SKM-1 (cell line): Measurements from ENCODE around the gene HBP1.
"Not testable (repeated sequence)": the region's sequence is repeated elsewhere in the genome, so short reads cannot be mapped to it uniquely, and the experiment has no call there.

Experiments used
- DNase-seq: peaks from one replicate; lab custom pipeline; 2025; ENCODE audit not compliant: unreplicated experiment; lab: John Stamatoyannopoulos, UW

Gene HBP1

DNA sequence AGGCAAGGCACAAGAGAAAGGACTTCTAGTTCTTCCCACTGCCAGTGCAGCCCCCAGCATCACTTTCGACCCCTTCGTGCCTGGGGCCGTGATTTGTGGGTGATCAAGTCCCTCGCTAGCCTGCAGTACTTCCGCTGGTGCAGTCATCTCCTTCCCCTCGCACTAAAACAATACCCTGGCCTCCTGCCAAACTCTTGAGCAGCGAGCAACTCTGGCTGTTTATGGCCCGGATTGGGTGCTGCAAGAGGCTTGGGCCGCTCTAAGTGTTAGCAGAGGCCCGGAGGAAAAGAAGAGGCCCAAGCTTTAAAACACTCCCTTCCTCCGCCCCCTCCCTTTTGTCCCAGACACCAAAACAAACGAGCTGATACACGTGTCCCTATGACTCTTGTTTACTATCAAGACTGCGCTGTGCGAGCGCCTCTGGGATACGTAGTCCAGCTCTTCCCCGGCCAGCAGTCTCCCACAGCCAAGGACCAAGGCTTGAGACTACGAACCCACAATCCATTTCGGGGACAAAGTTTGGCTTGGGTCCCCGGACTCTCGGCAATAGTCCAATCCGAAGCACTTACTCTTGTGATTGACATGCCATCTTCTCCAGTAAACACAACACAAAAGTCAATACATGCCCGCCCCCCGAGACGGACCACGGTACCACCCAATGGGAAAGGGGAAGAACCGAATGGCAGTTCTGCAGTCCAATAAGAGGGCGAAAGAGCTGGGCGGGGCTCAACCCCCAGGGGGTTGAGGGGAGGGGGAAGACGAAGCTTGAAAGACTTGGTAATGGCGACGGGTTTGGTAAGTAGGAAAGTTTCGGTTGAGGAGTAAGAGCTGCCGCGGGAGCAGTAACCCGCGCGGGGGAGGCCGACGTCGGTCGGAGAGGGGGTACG, at the start of gene HBP1:
HBP1 (plus strand) TSS at position 771 of the 887 bp plus-strand sequence. CDS start 10,891 bp downstream, outside the sequence.
- peak; percentile 97 for DNase-seq

DNA sequence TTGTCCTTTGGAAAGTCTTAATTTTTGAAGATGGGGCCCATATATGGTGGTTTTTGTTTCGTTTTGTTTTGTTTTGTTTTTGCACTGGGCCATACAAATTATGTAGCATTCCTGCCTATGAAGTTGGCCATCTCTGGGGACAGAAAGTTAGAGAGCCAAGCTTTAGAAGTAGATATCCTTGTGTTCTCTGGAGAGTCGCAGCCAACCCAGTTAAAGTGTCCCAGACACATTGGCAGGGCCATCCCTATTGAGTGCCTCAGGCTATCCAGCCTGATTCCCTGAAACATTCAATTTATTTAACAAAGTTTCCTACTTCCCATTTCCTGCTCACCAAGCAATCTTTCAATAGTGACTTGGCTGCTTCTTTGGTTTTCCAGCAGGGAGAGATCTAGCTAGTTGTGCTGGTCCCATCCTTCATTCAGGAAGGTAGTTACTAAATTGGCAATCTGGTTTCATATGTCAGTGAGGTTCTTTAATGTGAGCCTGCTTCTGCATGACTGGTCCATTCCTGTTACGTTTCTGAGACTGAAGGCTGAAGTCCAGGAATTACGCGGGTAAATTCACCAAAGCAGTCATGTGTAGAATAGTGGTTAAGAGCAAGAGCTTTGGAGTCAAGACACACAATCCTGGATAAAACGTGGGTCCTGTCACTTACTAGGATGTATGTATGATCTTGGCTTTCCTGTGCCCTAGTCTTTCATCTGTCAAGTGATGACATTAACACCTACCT, 49.3 kb upstream of the HBP1 start:
- no peak for DNase-seq

- DNase-seq: no peak
Measured at GRCh38 chr7:107122486-107122911, 46.3 kb upstream of the HBP1 start.

DNA sequence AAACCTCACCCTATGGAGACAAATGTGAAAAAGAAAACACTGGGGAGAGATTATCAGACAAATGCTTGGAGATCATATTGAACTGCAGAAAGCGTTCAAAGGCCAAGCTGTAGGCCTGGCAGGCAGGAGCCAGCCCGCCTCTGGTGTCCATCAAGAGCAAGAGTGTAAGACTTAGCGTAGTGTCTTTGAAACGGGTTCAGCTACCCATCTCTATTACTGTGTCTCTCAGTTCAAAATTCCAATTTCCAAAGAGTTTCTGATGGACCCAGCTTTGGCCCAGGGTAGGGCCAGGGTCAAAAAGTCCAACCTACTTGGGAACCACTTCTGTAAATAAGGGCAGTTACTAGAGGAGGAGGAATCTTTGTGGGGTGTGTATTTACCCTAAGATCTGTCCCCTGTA, 45.4 kb upstream of the HBP1 start:
- no peak for DNase-seq

DNA sequence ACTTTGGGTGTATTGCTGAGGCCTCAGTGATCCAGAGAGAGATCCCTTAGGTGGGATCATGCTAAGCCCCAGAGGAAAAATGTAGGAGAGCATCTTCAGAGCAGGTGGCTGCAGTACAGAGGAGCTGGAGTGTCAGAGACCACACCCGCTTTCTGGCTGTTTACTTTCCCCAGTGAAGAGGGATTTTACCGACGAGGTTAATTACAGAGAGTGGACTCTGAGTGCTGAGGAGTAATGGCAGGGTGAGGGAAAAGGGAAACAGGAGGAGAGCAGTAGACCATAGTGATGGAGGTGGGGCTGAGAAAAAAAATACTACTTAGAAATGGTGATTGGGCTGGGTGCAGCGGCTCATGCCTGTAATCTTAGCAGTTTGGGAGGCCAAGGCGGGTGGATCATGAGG, 43.3 kb upstream of the HBP1 start:
- DNase-seq: no peak

DNA sequence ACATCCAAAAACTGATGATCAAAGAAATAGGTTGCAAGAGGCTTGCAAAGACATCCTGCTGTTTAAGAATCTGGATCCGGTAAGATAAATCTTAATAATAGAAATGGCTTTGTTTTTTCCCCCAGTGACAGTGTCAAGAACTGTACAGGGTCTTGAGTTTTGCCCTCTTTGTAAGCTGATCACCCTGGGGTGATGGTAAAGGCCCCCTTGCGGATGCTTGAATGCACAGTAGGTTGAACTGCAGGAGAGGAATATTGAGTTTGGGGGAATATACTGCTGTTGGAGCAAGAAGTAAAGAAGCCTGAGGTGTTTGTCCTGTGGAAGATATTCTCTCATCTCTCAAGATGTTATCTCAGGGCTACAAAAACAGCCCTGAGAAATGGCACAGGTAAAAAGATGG, 40.6 kb upstream of the HBP1 start:
- no peak for DNase-seq

- no peak for DNase-seq
Measured at GRCh38 chr7:107128748-107129147, 40.1 kb upstream of the HBP1 start.

GRCh38 chr7:107130487-107131220, 38.1 kb upstream of the HBP1 start:
- DNase-seq: no peak

DNA sequence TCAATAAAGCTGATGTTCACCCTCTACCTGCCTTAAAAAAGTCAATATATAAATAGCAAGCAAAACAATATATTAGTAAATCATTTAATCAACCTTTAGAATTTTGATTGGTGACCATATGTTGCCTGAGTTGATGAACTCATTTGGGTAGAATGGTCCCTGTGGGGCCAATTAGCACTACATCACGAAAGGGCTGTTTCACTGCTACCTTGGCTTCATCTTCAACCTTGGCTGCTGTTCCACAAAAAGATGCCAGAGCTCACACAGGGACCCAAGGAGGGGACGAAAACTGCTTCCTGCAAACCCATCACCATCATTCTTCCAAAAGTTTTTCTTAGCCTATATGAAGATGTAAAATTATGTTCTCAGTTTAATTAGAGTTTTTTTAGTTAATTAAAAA, 35.4 kb upstream of the HBP1 start:
- DNase-seq: no peak

GRCh38 chr7:107138696-107139420, 29.9 kb upstream of the HBP1 start:
- no peak for DNase-seq

DNA sequence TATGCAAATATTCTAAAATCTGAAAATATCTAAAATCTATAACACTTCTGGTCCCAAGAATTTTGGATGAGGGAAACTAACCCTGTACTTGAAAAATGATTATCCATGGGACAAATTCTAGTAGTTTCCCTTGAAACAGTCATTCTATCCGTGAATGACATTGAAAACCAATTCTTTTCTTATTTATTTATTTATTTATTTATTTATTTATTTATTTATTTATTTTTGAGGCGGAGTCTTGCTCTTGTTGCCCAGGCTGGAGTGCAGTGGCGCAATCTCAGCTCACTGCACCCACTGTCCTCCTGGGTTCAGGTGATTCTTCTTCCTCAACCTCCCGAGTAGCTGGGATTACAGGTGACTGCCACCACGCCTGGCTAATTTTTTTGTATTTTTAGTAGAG, 24.9 kb upstream of the HBP1 start:
- not testable (repeated sequence) for DNase-seq

DNA sequence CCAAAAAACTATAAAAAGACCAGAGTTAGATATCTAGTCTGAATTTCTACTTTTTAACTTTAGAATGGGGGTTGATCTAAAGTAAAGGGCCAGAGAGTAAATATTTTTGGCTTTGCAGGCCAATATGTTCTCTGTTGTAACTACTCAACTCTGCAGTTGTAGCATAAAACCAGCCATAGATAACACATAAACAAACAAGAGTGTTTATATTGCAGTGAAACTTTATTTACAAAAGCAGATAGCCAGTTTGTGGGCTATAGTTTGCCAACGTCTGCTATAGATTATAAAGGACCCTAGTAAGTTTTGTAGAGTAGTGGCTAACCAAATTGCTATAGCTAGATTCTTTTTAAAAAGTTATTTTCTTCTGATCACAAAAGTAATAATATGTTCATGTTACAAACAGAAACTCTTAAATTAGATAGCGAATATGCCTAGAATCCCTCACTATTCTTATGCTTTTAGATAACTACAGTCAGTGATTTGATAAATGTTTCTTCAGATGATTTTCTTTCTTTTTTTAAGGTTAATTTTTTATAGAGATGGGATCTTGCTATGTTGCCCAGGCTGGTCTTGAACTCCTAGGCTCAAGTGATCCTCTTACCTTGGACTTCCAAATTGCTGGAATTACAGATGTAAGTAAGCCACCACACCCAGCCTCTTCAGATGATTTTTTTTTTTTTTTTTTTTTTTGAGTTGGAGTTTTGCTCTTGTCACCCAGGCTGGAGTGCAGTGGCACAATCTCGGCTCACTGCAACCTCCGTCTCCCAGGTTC, 23.6 kb upstream of the HBP1 start:
- DNase-seq: no peak

GRCh38 chr7:107147464-107148393, 21.1 kb upstream of the HBP1 start:
- DNase-seq: no peak

GRCh38 chr7:107148721-107149120, 20.1 kb upstream of the HBP1 start:
- DNase-seq: no peak

DNA sequence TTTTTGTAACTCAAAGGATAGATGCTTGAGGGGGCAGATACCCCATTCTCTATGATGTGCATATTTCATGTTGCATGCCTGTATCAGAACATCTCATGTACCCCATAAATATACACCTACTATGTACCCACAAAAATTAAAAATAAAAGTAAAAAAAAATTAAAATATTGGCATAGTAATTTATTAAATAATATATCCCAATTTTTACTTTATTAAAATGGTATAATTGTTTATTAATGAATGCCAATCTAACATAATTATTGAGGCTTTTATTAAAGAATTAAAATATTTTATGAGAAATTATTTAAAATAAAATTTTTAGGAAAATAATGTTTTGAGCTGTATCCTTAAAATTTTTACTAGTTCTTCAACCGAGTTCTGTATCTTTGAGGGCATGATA, 18.9 kb upstream of the HBP1 start:
- DNase-seq: no peak

DNA sequence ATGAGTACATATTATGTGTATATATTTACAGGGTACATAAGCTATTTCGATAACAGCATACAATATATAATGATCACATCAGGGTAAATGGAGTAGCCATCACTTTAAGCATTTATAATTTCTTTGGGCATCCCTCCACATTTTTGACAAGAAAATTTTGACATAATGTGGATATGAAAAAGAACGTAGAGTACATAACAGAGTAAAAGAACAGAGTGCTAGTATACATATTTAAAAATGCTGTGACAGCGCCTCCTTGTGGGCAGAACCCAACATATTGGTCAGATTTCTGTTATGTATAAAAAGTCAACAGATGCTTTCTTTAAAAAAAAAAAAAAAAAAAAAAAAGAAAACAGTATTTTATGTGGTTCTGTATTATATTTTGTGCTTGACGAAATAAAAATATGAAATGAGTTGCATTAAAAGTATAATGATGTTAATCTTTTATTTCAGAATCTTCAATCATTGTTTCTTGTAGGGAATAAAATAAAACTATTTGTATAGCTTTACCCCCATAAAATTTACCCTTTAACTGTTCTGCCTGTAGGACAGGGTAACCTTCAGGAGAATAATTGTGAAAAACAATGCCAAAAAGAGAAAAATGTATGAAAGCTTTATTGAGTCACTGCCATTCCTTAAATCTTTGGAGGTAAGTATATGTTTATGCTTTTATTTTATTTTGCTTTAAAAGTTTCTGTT, 18.3 kb upstream of the HBP1 start:
- peak; percentile 54 for DNase-seq

DNA sequence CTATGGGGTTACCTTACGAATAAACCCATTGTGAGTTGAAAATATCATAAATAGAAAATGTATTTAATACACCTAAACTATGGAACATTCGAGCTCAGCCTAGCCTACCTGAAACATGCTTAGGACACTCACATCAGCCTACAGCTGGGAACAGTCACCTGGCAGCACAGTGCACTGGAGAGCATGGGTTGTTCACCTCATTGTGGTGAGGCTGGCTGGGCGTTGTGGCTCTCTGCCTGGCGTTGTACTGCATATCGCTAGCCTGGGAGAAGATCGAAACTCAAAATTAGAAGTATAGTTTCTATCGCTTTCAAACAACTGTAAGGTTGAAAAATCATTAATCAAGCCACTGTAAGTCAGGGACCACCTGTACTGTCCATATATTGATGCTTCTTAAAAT, 17.3 kb upstream of the HBP1 start:
- no peak for DNase-seq

- no peak for DNase-seq
Measured at GRCh38 chr7:107152011-107152410, 16.8 kb upstream of the HBP1 start.
